Stimulated activated CD4-positive, alpha-beta T cell treated with anti-CD3 and anti-CD28 coated beads, Interleukin-15, amount 100 ng/mL, for 24 hours (primary cell): ENCODE data around the gene TAOK2.

Experiments
- DNase-seq: peaks from one replicate; pipeline ENCODE4 v3.0.0-alpha.2; 2020

The TAOK2 gene

GRCh38 chr16:29963021-29963743 is 10.5 kb upstream of the TAOK2 start:
- no peak for DNase-seq

GRCh38 chr16:29968205-29968604 is 5.5 kb upstream of the TAOK2 start:
- DNase-seq: no peak

DNA sequence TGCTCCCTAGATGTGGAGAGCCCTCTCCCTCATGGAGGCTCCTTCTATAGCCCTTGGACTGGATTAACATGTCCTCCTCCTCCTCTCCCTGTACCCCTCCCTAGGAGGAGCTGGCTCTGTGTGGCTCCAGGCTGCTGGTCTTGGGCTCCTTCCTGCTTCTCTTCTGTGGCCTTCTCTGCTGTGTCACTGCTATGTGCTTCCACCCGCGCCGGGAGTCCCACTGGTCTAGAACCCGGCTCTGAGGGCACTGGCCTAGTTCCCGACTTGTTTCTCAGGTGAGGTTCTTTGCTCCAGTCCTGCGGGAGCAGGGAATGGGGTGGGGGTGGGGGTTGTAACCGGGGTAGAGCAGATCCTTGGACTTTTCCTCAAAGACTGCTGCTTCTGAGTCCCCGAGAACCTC is 2.4 kb upstream of the TAOK2 start:
- DNase-seq: no peak

GRCh38 chr16:29972500-29972899 is 1.2 kb upstream of the TAOK2 start:
- DNase-seq: no peak

- DNase-seq: no peak
These were observed 680 bp upstream of the TAOK2 start for GRCh38 chr16:29972992-29973383.

- DNase-seq: peak; percentile 27
These were observed 844 bp downstream of the TAOK2 start for GRCh38 chr16:29974291-29975133.

- DNase-seq: no peak
These were observed 1.5 kb downstream of the TAOK2 start for GRCh38 chr16:29975134-29975538.

GRCh38 chr16:29975811-29976511 is 2.3 kb downstream of the TAOK2 start:
- no peak for DNase-seq

DNA sequence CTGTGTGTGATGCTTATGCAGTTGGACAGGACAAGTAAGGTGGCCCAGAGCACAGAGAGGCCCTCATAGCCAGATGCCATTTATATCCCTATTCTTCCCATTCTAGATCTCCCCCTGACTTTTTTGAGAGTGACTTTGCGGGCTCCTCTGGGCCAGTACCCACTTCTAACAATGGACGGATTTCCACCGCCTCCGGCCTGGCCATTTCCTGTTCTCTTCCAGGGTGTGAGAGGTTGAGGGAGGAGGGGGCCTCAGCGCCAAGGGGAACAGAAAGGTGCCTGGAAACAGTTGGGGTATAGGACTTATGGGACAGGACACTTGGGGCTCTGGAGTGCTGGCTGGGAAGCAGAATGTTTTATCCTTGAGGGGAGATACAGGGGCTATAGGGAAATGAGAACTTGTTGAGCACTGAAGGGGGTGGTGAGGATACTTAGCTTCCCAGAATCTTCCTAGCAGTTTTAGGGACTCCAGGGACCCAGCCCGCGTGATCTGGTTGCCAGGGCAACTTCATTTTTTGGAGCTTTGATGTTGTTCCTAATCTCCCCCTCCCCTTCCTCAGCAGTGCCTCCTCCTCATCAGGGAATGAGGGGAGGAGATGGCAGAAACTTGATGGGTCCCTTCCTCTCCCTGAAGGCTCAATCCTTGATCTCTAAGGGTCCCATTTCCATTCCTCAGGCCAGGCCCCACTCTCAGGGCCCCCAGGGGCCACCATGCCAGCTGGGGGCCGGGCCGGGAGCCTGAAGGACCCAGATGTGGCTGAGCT is 3.6 kb downstream of the TAOK2 start:
- no peak for DNase-seq

DNA sequence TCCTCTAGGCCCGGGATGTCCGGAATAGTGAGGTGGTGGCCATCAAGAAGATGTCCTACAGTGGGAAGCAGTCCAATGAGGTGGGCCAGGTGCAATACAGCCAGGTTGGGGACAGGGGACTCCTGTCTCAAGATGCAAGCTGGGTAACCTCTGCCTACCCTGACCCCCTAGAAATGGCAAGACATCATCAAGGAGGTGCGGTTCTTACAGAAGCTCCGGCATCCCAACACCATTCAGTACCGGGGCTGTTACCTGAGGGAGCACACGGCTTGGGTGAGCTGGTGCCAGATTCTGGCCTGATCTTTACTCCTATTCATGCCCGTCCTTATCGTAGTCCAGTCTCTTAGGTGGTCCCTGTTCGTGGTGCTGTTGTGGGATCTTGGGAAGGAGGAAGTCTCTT is 4.4 kb downstream of the TAOK2 start:
- no peak for DNase-seq

- no peak for DNase-seq
These were observed 5.0 kb downstream of the TAOK2 start for GRCh38 chr16:29978564-29979270.

DNA sequence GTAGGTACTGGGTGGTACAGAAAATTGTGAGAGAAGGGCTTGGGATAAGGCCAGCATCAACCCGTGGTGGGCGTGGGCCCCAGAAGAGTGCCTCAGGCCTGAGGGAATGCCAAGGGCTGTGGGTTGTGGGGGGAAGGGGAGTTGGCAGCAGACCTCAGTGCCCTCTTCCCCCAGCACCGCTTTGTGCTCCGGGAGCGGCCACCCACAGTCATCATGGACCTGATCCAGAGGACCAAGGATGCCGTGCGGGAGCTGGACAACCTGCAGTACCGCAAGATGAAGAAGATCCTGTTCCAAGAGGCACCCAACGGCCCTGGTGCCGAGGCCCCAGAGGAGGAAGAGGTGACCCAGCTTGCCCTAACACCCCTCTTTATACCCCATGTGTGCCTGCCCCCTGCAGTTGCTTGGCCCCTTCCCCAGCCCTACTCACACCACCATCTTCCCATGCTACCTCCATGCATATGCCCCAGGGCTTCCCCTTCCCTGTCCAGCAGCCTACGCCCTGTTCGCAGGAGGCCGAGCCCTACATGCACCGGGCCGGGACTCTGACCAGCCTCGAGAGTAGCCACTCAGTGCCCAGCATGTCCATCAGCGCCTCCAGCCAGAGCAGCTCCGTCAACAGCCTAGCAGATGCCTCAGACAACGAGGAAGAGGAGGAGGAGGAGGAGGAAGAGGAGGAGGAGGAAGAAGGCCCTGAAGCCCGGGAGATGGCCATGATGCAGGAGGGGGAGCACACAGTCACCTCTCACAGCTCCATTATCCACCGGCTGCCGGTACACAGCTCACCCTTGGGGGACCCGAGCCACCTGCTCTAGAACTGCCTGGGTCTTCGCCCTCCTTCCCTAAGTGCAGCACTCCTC is 9.1 kb downstream of the TAOK2 start:
- no peak for DNase-seq

- DNase-seq: no peak
These were observed 9.9 kb downstream of the TAOK2 start for GRCh38 chr16:29983420-29984136.

DNA sequence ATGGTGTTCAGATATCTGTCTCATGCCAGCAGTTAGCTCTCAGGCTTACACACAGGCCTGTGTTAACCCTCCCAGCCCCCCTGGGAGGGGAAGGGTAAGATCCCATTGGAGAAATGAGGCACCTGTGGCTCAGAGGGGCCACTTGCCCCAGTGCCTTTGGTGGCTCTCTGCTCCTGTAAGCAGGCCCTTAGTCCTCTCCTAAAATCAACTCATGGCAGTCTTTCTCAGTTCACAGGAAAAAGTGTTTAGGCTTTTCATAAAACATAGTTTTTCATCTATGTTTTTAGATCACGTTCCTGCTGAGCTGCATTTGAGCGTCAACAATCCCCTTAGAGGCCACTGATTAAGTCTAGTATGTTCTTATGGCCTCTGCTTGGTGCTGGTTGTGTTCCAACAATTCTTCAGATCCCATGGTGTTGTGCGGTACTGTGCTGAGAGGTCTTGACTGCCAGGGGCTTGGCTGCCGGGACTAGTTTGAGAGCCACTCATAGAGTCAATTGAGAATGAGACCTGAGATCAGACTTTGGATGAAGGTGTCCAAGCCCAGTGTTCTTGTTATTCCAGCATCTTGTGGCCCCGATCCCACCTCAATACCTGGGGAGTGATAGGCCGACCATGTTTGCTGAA is 10.6 kb downstream of the TAOK2 start:
- DNase-seq: no peak

- DNase-seq: no peak
These were observed 11.1 kb downstream of the TAOK2 start for GRCh38 chr16:29984764-29985147.

GRCh38 chr16:29985271-29985811 is 11.7 kb downstream of the TAOK2 start:
- DNase-seq: no peak

DNA sequence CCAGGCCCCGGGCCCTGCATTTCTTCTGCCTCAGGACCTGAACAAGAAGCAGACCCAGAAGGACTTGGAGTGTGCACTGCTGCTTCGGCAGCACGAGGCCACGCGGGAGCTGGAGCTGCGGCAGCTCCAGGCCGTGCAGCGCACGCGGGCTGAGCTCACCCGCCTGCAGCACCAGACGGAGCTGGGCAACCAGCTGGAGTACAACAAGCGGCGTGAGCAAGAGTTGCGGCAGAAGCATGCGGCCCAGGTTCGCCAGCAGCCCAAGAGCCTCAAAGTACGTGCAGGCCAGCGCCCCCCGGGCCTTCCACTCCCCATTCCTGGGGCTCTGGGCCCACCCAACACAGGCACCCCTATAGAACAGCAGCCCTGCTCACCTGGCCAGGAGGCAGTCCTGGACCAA is 12.6 kb downstream of the TAOK2 start:
- DNase-seq: no peak

GRCh38 chr16:29986931-29987330 is 13.3 kb downstream of the TAOK2 start:
- no peak for DNase-seq

DNA sequence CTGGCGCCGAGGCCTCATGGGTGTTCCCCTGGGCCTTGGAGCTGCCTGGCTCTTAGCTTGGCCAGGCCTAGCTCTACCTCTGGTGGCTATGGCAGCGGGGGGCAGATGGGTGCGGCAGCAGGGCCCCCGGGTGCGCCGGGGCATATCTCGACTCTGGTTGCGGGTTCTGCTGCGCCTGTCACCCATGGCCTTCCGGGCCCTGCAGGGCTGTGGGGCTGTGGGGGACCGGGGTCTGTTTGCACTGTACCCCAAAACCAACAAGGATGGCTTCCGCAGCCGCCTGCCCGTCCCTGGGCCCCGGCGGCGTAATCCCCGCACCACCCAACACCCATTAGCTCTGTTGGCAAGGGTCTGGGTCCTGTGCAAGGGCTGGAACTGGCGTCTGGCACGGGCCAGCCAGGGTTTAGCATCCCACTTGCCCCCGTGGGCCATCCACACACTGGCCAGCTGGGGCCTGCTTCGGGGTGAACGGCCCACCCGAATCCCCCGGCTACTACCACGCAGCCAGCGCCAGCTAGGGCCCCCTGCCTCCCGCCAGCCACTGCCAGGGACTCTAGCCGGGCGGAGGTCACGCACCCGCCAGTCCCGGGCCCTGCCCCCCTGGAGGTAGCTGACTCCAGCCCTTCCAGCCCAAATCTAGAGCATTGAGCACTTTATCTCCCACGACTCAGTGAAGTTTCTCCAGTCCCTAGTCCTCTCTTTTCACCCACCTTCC is 13.9 kb downstream of the TAOK2 start:
- no peak for DNase-seq
